GM12878 (cell line): Measurements from ENCODE around the gene TMEM87A. TPM values are rescaled to one million over a fixed set of nuclear protein-coding genes. Genes with fewer than 3 reads are reported as not detected.

ENCODE experiments used
- ATAC-seq: fragments of 200-7000 bp; cut with Tn5 transposase; 3 replicates; pipeline ENCODE4 v1.9.1; 2020; ENCODE audit warnings: mild to moderate bottlenecking, moderate library complexity
- BruUV-seq: library from RNA; stranded (reverse); fragments of 400-500 nt; replicated peaks from 2 replicates; lab custom pipeline; 2021; lab: Mats Ljungman, UMichigan
- CTCF ChIA-PET: fragments of 300-600 bp; sonication (Branson Sonifier 250); formaldehyde crosslinking; extraction: SDS; loops from one replicate; lab custom pipeline; 2021; ENCODE audit warnings: inconsistent platforms; lab: Yijun Ruan, JAX
- POLR2A ChIA-PET: fragments of 350-600 bp; formaldehyde crosslinking; extraction: SDS; loops from one replicate; lab custom pipeline; 2021; ENCODE audit warnings: inconsistent platforms; lab: Charles Lee
- RAD21 ChIA-PET: fragments of 300-600 bp; sonication (Branson Sonifier 250); formaldehyde crosslinking; loops from one replicate; lab custom pipeline; 2023; ENCODE audit warnings: antibody characterized with exemption; ENCODE audit not compliant: unreplicated experiment; lab: Charles Lee
- SMC1A ChIA-PET: fragments of 300-600 bp; sonication (Branson Sonifier 250); formaldehyde crosslinking; loops from one replicate; lab custom pipeline; 2023; ENCODE audit not compliant: unreplicated experiment, uncharacterized antibody; lab: Charles Lee
- DNase-seq: peaks from one replicate; pipeline ENCODE4 v3.0.0-alpha.2; 2011; ENCODE audit warnings: low read depth, low spot score
- FAIRE-seq: peaks from 3 replicates; lab custom pipeline; 2011; peaks lifted over from hg19 to GRCh38; lab: Jason Lieb, UNC
- H2AFZ ChIP-seq: 2 replicates; pipeline ENCODE4 v1.6.0; 2011; ENCODE audit warnings: low read depth, low read length, control low read depth; ENCODE audit not compliant: control insufficient read depth
- H3K27ac ChIP-seq: 2 replicates; pipeline ENCODE4 v1.5.1; 2011; ENCODE audit warnings: control low read depth; ENCODE audit not compliant: control insufficient read depth, insufficient read depth
- H3K27me3 ChIP-seq, 2 experiments: replicated peaks in 1 of 2; 2 replicates each; pipeline versions ENCODE4 v1.6.0 to v1.6.1; 2011; ENCODE audit warnings: low read length in 1 of 2; ENCODE audit not compliant: control insufficient read depth in 2 of 2, insufficient read depth in 2 of 2
- H3K36me3 ChIP-seq, 2 experiments: 2 replicates each; pipeline ENCODE4 v1.5.1; 2011; ENCODE audit warnings: low read length in 1 of 2; ENCODE audit not compliant: control insufficient read depth in 2 of 2, insufficient read depth in 2 of 2
- H3K4me1 ChIP-seq: 2 replicates; pipeline ENCODE4 v1.6.1; 2011; ENCODE audit warnings: mild to moderate bottlenecking, low read length, moderate library complexity, mixed read lengths; ENCODE audit not compliant: control insufficient read depth, insufficient read depth
- H3K4me2 ChIP-seq: 2 replicates; pipeline ENCODE4 v1.6.0; 2011; ENCODE audit warnings: control low read depth; ENCODE audit not compliant: control insufficient read depth, insufficient read depth
- H3K4me3 ChIP-seq: fragments of 200-600 bp; sonication (generic); 2 replicates; pipeline ENCODE4 v1.5.1; 2016
- H3K79me2 ChIP-seq: 2 replicates; pipeline ENCODE4 v1.6.0; 2011; ENCODE audit warnings: low read length; ENCODE audit not compliant: control insufficient read depth, insufficient read depth
- H3K9ac ChIP-seq: 2 replicates; pipeline ENCODE4 v1.8.0; 2011; ENCODE audit warnings: low read length, control low read depth, mixed read lengths; ENCODE audit not compliant: control insufficient read depth, insufficient read depth
- H3K9me3 ChIP-seq: replicated peaks from 3 replicates; pipeline ENCODE4 v1.5.1; 2011; ENCODE audit warnings: mild to moderate bottlenecking, low read length; ENCODE audit not compliant: control insufficient read depth, insufficient read depth
- H4K20me1 ChIP-seq: 2 replicates; pipeline ENCODE4 v1.6.0; 2011; ENCODE audit not compliant: control insufficient read depth, insufficient read depth
- HCFC1 ChIP-seq: fragments of 150-350 bp; IDR thresholded peaks from 2 replicates; pipeline ENCODE4 v1.6.1; 2014; ENCODE audit warnings: low read length
- MXI1 ChIP-seq: fragments of 150-350 bp; IDR thresholded peaks from 2 replicates; pipeline ENCODE4 v1.6.1; 2011; ENCODE audit warnings: low read depth, mild to moderate bottlenecking, inconsistent platforms, low read length, improper control_type of control experiment
- MYC ChIP-seq: IDR thresholded peaks from 2 replicates; pipeline ENCODE4 v1.6.1; 2011; ENCODE audit warnings: mild to moderate bottlenecking, low read length, moderate library complexity, inconsistent platforms; ENCODE audit not compliant: insufficient read depth, insufficient replicate concordance, insufficient read length, severe bottlenecking
- NRF1 ChIP-seq: conservative IDR thresholded peaks from 2 replicates; pipeline ENCODE4 v1.6.1; 2011; ENCODE audit warnings: mild to moderate bottlenecking, low read depth, low read length, improper control_type of control experiment
- SMAD1 ChIP-seq: fragments of 450-650 bp; IDR thresholded peaks from 2 replicates; pipeline ENCODE4 v1.6.1; 2018; ENCODE audit warnings: mild to moderate bottlenecking, low read depth; ENCODE audit not compliant: partially characterized antibody
- YY1 ChIP-seq: IDR thresholded peaks from 2 replicates; pipeline ENCODE4 v1.6.1; 2011; ENCODE audit warnings: low read depth, mild to moderate bottlenecking, low read length
- WGBS: methylation state at CpG from one replicate; pipeline ENCODE4 v1.1.6; 2016; ENCODE audit warnings: low lambda C conversion rate; ENCODE audit not compliant: insufficient replicate concordance, insufficient coverage; ENCODE audit errors: missing lambda C conversion rate; 5-methylcytosine and 5-hydroxymethylcytosine counted together
- in situ Hi-C: fragments of 300-500 bp; cut with MboI; formaldehyde crosslinking; loops from 9 replicates; pipeline ENCODE4 v1.14.3; 2018; ENCODE audit warnings: mixed read lengths
- intact Hi-C: fragments of 100-400 bp; cut with micrococcal nuclease; formaldehyde crosslinking; loops from one replicate; pipeline ENCODE4 v1.14.2; 2022; ENCODE audit not compliant: unreplicated experiment
- polyA plus RNA-seq, 11 experiments: library from polyadenylated mRNA; depleted of rRNA in 4 of 11; unstranded in 6 of 11; stranded (reverse) in 5 of 11; fragments of >200 nt; fragmentation: Nextera tagmentation in 4 of 11; fragmentation: Illumina TruSeq in 1 of 11; extraction: Ambion mirVana in 4 of 11; extraction: Trizol in 1 of 11; gene quantifications; 1 replicate in 1 of 11; 2 replicates in 10 of 11; pipeline versions ENCODE4 v1.2.1 to v1.2.3, GENCODE V29; 2011 to 2016; ENCODE audit warnings: inconsistent platforms in 2 of 11, missing spikeins in 2 of 11, low read depth in 1 of 11
- total RNA-seq, 4 experiments: library from RNA; depleted of rRNA in 3 of 4; stranded (reverse); fragments of >200 nt in 3 of 4; fragmentation: Illumina TruSeq in 1 of 4; extraction: Trizol in 1 of 4; gene quantifications; 2 replicates each; pipeline versions ENCODE4 v1.2.1 to v1.2.3, GENCODE V29; 2013 to 2021

Gene TMEM87A
- total and polyA plus RNA-seq, 10 of the 15 experiments (the other 5 are each of a cell fraction or from before 2014, with no cell fraction given) = 18.2 to 53.2 (median 33.4) TPM

DNA sequence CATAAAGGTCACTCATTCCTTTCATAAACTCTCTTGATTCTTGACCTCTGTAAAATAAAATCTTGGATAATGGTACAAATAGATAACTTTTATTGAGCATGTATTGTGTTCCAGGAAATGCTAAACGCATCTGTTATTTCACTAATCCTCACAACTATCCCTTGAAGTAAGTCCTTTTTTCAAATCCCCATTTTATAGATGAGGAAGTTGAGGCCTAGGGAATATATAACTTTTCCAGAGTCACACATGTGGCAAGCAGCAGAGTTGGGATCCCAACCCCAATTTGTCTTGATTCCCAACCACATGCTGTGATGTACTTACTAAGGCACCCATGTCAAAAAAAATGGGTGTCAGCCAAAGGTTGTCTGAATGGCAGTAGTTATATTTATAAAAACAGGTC, 71.4 kb downstream of the TMEM87A start:
- no peak for ATAC-seq
- SMC1A ChIA-PET = no interaction called here
- H3K27me3 ChIP-seq = no peaks in the 10 kb centered on the region
- in situ Hi-C loops = no loop called here
- intact Hi-C loops = no loop called here
- H3K9ac ChIP-seq = no peak overlapping the region
- 100% methylated on average over 1 of the region's 1 CpG for WGBS
- POLR2A ChIA-PET = no interaction called here
- no peaks in the 10 kb centered on the region for H4K20me1 ChIP-seq
- no peaks in the 10 kb centered on the region for H3K36me3 ChIP-seq
- CTCF ChIA-PET = interaction anchor here (0.6 kb wide), 2 partner anchors 984 to 1318 kb away, joined by 3 to 5 read pairs; no protein-coding TSS in a partner anchor
- DNase-seq = no peak
- RAD21 ChIA-PET = no interaction called here
- no peak overlapping the region for H3K27ac ChIP-seq
- peaks cover 17% of the 10 kb centered on the region for H3K79me2 ChIP-seq
- H3K4me2 ChIP-seq = no peak overlapping the region
- no peak overlapping the region for H2AFZ ChIP-seq
- H3K9me3 ChIP-seq = no peaks in the 10 kb centered on the region; the same call in 2 of the 3 replicates
- H3K4me3 ChIP-seq = no peak overlapping the region
- no peak for FAIRE-seq
- H3K4me1 ChIP-seq = no peaks in the 10 kb centered on the region
- BruUV-seq = no TSS peak
- no peak for TF ChIP-seq MYC
- no peak for TF ChIP-seq YY1
- TF ChIP-seq SMAD1 = no peak
- no peak for TF ChIP-seq MXI1

DNA sequence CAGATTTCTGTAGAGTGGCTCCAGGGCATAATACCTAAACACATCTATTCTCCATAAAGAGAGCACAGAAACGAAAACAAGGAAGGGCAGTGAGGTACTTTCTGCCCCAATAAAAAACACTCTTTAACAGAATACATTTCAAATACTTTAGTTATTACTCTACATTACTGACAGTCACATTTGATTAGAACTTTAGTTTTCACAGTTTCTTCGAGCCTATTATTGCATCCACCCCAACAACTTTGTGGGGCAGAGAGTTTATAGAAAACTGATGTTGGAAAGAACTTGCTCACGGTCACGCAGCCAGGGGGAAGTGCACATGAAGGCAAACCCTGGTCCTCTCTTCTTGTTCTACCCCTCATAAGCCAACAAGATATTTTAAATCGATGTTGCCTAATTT, 74.1 kb downstream of the TMEM87A start:
- TF ChIP-seq HCFC1 = no peak
- TF ChIP-seq NRF1 = no peak
- no peaks in the 10 kb centered on the region for H3K27me3 ChIP-seq
- no peak for DNase-seq
- no peak for ATAC-seq
- CTCF ChIA-PET = interaction anchor here (1.1 kb wide), 2 partner anchors 12 to 186 kb away, joined by 3 to 4 read pairs; no protein-coding TSS in a partner anchor
- no peak for FAIRE-seq
- intact Hi-C loops (no loop called here), in situ Hi-C loops (no loop called here)
- H3K79me2 ChIP-seq = peaks cover 8% of the 10 kb centered on the region
- H3K9ac ChIP-seq = no peak overlapping the region
- no peaks in the 10 kb centered on the region for H4K20me1 ChIP-seq
- WGBS = 71% methylated on average over 5 of the region's 5 CpGs
- H3K4me2 ChIP-seq = no peak overlapping the region
- H3K4me3 ChIP-seq = no peak overlapping the region
- TSS peak; percentile 18 for BruUV-seq
- peaks cover 7% of the 10 kb centered on the region; the same call in 2 of the 3 replicates for H3K9me3 ChIP-seq
- RAD21 ChIA-PET = no interaction called here
- no peak overlapping the region for H2AFZ ChIP-seq
- no peak overlapping the region for H3K27ac ChIP-seq
- SMC1A ChIA-PET = no interaction called here
- peaks cover 0 to 7% of the 10 kb centered on the region in 2 experiments; a peak in 2 of 4 replicates for H3K36me3 ChIP-seq
- H3K4me1 ChIP-seq = 0 out of 2 replicates have a peak, but pooled peaks cover 1% of the 10 kb centered on the region
- POLR2A ChIA-PET = no interaction called here
